Measurements from ENCODE around the gene GOLT1B.
"Not testable (repeated sequence)": the region's sequence is repeated elsewhere in the genome, so short reads cannot be mapped to it uniquely, and the experiment has no call there.

The GOLT1B gene

GRCh38 chr12:21501258-21502163, at the start of gene GOLT1B, which contains the start of gene RECQL:
TSS of gene GOLT1B (plus strand) at chr12:21501789. CDS start at chr12:21501924, 135 bp downstream.
TSS of gene RECQL (minus strand) at chr12:21501635. CDS start at chr12:21499570, 2,065 bp downstream.
- peak; percentile 99 for DNase-seq

DNA sequence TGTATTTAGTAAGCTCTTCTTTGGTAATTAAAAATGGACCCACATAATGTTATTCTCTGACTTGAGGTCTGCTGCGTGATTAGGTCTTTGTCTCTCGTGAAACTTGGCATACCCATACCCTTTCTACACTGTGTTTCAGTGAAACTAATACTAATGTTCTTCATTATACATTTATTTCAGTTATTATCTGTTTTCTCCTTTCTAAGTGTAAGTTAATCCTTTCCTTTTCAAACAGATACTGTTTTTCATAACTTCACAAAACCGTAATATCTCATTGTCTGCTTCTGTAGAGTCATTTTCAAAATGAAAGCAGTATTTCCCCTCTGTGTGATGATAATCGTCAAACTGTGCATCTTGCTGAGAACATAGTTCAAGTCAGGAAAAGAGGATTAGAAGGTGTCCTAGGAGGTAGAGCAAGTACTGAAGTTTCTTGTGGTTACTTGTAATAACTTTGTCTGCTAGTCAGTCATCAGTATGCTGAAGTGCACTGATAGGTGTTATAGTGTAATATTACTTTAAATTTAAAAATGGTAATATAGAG, 48.2 kb upstream of the GOLT1B start:
- no peak for DNase-seq

DNA sequence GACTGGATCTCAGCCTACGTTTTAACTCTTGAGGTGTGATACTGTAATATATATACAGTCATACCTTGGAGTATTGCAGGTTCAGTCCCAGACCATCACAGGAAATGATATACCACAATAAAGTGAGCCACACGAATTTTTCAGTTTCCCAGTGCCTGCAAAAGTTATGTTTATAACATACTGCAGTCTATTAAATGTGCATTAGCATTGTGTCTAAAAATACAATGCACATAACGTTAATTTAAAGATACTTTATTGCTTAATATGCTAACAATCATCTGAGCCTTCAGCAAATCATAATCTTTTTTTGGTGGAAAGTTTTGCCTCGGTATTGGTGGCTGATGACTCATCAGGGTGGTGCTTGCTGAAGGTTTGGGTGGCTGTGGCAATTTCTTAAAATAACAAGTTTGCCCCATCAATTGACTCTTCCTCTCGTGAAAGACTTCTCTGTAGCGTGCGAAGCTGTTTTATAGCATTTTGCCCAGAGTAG, 45.3 kb upstream of the GOLT1B start:
- DNase-seq = no peak

- DNase-seq = no peak
Observed at GRCh38 chr12:21459474-21459873, 42.1 kb upstream of the GOLT1B start.

GRCh38 chr12:21467334-21467733, 34.3 kb upstream of the GOLT1B start:
- not testable (repeated sequence) for DNase-seq

DNA sequence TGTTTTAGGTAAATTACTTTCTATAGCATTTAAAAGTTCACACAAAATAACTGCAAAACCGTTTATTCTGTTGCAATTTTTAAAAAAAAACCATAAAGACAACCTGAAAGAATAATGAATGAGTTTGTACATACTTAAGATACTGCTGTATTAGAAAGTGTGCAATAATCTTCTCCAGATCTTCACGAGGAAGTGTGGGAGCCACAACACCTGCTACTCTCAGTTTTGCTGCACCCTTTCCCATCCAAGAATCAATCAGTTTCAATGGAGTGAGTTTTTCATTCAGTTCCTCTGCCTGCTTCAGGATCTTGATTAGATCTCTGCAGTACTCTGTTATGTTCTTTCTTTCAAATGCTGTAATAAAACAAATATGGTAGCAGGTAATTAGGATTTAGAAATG, 30.3 kb upstream of the GOLT1B start:
- no peak for DNase-seq

- no peak for DNase-seq
Observed at GRCh38 chr12:21472197-21472823, 29.3 kb upstream of the GOLT1B start.

DNA sequence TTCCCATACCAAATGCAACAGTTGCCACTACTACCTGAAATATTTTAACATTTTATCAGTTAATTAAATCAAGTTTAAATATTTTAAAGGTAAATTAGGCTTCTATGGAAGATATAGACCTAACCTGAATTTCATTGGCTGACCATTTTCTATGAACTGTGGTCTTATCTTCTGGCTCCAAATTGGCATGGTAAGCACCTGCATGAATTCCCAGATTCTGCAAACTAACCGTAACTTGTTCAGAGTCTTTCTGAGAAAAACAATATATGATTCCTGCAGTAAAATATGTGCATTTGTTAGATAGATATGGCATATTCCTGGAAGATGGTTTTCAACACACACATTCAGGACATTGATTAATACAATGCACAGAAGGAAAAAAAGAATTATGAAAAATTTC, 26.0 kb upstream of the GOLT1B start:
- DNase-seq = no peak

- no peak for DNase-seq
Observed at GRCh38 chr12:21476949-21477348, 24.6 kb upstream of the GOLT1B start.

- DNase-seq = no peak
Observed at GRCh38 chr12:21478756-21479455, 22.7 kb upstream of the GOLT1B start.

DNA sequence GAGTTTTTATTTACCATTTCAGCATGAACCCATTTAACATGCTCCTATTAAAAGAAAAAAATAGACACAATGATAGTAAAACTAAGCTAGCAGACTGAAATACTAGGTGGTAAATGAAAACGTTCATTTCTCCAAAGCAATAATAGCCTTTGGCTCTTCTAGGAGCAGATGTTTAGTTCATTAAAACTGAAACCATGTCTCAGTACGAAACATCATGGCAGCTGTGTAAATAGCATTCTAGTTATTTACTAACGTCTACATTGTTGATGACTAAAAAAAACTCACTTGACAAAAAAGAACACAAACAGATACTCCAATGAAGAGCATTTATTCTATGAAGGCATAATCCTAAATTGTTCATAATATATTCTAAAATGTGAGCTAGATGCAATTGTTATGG, 18.1 kb upstream of the GOLT1B start:
- DNase-seq = peak; percentile 90

DNA sequence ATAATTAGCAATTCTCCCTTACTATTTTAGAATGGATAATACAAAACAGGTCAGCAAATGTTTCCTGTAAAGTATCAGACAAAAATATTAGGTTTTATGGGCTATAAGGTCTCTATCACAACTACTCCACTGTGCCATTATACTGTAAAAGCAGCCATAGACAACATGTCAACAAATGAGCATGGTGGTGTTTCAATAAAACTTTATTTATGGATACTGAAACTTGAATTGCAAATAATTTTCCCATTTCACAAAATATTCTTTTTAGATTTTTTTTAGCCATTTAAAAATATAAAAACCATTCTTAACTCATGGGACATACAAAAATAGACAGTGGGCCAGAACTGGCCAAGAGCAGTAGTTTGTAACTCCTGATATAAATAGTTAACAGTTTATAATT, 15.6 kb upstream of the GOLT1B start:
- DNase-seq = no peak

- DNase-seq = no peak
Observed at GRCh38 chr12:21499765-21500164, 1.8 kb upstream of the GOLT1B start.

DNA sequence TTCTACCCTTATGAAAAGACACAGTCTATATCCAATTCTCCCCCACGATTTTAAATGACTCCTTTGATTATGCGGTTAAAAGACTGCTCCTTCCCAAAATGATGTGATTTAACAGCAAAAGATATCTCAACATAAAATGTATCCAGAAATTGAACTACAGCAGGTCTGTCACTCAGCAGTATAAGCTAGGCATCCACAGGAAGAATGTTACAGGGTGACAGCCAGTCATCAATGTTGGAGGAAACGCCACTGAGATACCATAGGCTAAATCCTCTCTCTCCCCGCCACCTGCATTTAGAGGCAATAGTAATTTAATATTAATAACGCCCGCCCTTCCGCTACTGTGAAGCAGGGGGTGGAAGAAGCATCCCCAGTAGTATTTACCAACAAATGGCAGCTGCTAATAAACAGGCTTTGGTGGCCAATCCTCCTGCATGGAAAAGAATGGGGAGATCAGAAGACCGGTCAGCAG, 767 bp upstream of the GOLT1B start:
- no peak for DNase-seq

DNA sequence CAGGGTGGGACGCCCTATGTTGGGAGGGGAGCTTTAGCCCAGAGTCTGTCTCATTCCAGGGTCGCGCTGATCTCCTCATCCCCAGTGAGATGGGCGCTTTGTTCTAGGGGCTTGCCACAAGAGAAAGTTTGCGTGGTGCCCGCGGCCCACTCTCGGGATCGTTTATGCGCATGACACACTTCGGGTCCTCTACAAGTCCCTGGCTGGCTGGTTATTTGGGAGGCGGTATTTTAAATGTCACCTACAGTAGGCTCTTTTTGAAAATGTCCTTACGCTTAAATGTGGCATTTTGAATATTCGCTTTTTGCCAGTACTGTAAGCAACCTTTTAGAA, 541 bp downstream of the GOLT1B start:
- no peak for DNase-seq

GRCh38 chr12:21502872-21503271, 1.3 kb downstream of the GOLT1B start:
- DNase-seq = no peak

DNA sequence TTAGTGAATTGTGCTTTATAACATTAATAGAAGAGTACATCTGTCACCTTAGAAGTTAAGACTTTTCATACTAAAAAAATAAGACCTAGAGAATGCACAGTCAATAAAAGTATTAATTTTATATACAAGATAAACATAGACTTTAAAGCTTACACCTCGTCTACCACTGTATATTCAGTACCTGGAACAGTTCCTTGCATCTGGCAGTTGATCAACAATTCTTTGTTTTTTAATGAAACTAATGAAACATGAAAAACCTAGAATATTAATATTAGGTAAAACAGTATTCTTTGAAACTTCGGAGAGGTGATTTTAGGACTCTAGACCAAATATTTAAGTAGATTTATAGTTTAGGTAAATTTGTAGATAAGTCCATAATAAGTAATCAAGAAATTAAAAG, 4.3 kb downstream of the GOLT1B start:
- no peak for DNase-seq

GRCh38 chr12:21507849-21508248, 6.3 kb downstream of the GOLT1B start:
- DNase-seq = no peak

- no peak for DNase-seq
Observed at GRCh38 chr12:21509768-21510167, 8.2 kb downstream of the GOLT1B start.

DNA sequence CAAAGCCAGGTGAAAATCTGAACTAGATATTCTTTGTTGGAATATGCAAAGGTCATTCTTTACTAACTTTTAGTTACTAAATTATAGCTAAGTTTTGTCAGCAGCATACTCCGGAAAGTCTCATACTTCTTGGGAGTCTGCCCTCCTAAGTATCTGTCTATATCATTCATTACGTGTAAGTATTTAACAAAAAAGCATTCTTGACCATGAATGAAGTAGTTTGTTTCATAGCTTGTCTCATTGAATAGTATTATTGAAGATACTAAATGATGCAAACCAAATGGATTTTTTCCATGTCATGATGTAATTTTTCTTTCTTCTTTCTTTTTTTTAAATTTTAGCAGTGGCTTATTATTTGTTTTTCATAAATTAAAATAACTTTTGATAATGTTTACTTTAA, 14.7 kb downstream of the GOLT1B start:
- no peak for DNase-seq

DNA sequence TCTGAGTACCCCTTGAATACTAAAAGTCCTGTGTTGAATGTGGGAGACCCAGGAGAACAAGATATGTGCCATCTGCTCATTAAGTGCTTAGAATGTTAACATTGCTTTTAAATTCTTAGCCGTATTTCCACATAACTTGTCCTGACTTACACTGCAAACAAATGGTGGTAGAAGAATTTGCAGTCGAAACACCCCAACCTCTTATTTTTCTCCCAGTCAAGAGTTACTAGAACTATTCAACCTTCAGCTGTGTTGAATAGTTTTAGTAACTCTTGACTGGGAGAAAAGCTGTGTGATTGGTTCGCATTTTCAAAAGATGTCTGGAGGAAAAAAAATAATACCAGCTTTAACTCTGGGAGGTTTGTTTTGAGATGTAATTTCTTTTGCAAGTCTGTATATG, 16.9 kb downstream of the GOLT1B start:
- no peak for DNase-seq

DNA sequence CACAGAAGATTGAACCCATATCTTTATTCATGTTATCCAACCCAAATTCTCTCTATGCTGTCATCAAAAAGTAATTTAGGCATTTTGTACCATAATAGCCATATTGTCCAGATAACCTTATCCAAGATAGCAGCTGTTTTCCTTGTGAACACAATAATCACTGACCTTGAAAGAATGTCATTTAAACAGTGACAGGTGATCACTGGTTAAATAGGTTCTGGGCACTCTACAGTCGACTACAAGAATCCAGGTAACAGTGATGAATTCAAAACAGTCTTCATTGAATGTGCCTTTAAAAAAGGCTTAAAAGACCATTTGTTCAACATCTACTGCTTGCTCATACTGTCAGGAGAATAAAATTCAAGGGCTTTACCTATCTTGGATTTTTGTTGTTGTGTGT, 20.0 kb downstream of the GOLT1B start:
- DNase-seq = no peak

GRCh38 chr12:21523148-21523547, 21.6 kb downstream of the GOLT1B start:
- no peak for DNase-seq

Data from NCI-H774 (cell line).